HL-60 (cell line): Measurements from ENCODE around the gene UCHL3.

Experiments
- DNase-seq, 2 experiments: peaks; one replicate each; pipeline ENCODE4 v3.0.0-alpha.2; 2010 to 2020; ENCODE audit warnings: low read depth in 1 of 2, low spot score in 1 of 2
- H3K27ac ChIP-seq: fragments of 250-450 bp; sonication (Bioruptor Pico); replicated peaks from 2 replicates; pipeline ENCODE4 v1.5.1; 2020; ENCODE audit warnings: mild to moderate bottlenecking, moderate library complexity
- H3K27me3 ChIP-seq: fragments of 250-450 bp; sonication (Bioruptor Pico); 2 replicates; pipeline ENCODE4 v1.5.1; 2021; ENCODE audit warnings: mild to moderate bottlenecking, moderate library complexity; ENCODE audit not compliant: insufficient read depth, poor library complexity, severe bottlenecking
- H3K4me3 ChIP-seq: replicated peaks from 2 replicates; pipeline ENCODE4 v1.5.1; 2011; ENCODE audit warnings: mild to moderate bottlenecking, control low read depth, low read length; ENCODE audit not compliant: insufficient read depth
- GABPA ChIP-seq: IDR thresholded peaks from 2 replicates; pipeline ENCODE4 v1.6.1; 2012; ENCODE audit warnings: low read depth
- POLR2AphosphoS5 ChIP-seq: IDR thresholded peaks from 2 replicates; pipeline ENCODE4 v1.6.1; 2012; ENCODE audit warnings: low read depth
- REST ChIP-seq: IDR thresholded peaks from 2 replicates; pipeline ENCODE4 v1.6.1; 2012; ENCODE audit warnings: low read depth; ENCODE audit not compliant: insufficient replicate concordance
- SPI1 ChIP-seq: IDR thresholded peaks from 2 replicates; pipeline ENCODE4 v1.6.1; 2012; ENCODE audit warnings: low read depth, mild to moderate bottlenecking, borderline replicate concordance
- TF ChIP-seq, protein P1 (sequence below): IDR thresholded peaks from one replicate; pipeline ENCODE4 v1.5.1; 2011; ENCODE audit warnings: low read length, control low read depth, inconsistent platforms; ENCODE audit not compliant: insufficient read depth

The UCHL3 gene

DNA sequence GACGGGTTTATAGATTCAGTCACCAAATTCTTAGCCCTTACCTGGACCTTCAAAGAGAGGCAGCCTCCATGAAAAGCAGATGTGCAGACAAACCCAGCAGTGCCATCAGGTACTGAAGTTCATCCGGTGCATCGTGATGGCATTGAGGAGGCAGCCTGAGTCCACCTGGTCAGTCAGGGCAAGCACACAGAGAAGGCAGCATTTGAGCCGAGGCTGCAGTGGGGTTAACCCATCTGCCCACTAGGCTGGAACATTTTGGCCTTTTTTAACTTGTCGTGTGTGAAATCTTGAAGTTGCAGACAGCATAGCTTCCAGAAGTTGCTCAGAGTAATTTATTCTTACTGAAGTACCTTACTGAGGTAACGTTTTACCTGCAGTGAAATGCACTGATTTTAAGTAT, 91.4 kb downstream of the UCHL3 start:
- Histone ChIP-seq H3K27me3 (peaks cover 3% of the 10 kb centered on the region), H3K27ac (no peak overlapping the region), H3K4me3 (no peak overlapping the region)
- no peak for DNase-seq
- TF ChIP-seq SPI1 = no peak

DNA sequence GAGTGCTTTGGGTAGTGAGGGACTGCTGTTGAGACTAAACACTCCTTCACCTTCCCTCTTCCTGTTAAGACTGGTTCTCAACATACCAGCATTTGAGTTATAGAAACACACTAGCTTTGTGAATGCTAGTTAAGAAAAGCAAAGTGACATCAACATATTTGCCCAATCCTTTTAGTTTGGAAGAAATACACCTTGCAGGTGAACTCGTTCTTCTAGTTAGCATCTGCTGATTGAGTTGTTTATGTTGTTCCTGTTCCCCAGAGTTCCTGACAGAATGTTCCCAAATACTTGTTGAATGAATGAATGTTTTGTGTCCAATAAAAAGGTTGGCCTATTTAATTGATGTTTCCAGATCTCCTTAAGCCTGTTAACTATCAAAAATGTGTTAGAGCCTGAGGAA, 93.6 kb downstream of the UCHL3 start:
- DNase-seq = no peak
- no peak for TF ChIP-seq REST
- TF ChIP-seq, protein P1, sequence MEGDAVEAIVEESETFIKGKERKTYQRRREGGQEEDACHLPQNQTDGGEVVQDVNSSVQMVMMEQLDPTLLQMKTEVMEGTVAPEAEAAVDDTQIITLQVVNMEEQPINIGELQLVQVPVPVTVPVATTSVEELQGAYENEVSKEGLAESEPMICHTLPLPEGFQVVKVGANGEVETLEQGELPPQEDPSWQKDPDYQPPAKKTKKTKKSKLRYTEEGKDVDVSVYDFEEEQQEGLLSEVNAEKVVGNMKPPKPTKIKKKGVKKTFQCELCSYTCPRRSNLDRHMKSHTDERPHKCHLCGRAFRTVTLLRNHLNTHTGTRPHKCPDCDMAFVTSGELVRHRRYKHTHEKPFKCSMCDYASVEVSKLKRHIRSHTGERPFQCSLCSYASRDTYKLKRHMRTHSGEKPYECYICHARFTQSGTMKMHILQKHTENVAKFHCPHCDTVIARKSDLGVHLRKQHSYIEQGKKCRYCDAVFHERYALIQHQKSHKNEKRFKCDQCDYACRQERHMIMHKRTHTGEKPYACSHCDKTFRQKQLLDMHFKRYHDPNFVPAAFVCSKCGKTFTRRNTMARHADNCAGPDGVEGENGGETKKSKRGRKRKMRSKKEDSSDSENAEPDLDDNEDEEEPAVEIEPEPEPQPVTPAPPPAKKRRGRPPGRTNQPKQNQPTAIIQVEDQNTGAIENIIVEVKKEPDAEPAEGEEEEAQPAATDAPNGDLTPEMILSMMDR = no peak
- no peak for TF ChIP-seq POLR2AphosphoS5
- no peak for TF ChIP-seq SPI1
- no peak for TF ChIP-seq GABPA
- Histone ChIP-seq H3K27ac (no peak overlapping the region), H3K4me3 (no peak overlapping the region), H3K27me3 (no peaks in the 10 kb centered on the region)

- Histone ChIP-seq H3K27ac (no peak overlapping the region), H3K27me3 (no peaks in the 10 kb centered on the region), H3K4me3 (no peak overlapping the region)
- no peak for DNase-seq
- TF ChIP-seq POLR2AphosphoS5 (no peak), GABPA (no peak), SPI1 (no peak), REST (no peak)
- TF ChIP-seq, protein P1 = no peak
These were observed 94.1 kb downstream of the UCHL3 start for GRCh38 chr13:75643693-75644092.

DNA sequence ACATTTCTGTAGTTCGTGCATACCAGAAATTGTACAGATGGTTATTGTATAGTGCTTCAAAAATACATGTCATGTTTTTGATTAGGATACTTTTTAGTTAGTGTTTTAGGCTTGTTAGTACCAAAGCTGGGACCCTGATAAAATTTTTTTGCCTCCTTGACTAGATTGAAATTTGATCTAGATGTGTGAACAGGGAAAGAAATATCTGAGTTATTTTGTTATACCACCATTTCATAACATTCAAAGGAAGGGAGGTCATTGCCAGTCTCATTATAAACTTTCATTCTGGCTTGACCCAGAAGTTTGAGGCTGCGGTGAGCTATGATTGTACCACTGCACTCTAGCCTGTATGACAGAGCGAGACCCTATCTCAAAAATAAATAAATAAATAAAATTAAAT, 95.5 kb downstream of the UCHL3 start:
- Histone ChIP-seq H3K27me3 (no peaks in the 10 kb centered on the region), H3K4me3 (no peak overlapping the region), H3K27ac (no peak overlapping the region)
- DNase-seq = no peak
- TF ChIP-seq, protein P1 = no peak
- no peak for TF ChIP-seq REST
- no peak for TF ChIP-seq SPI1
- TF ChIP-seq POLR2AphosphoS5 = no peak
- TF ChIP-seq GABPA = no peak
